Erythroblast (primary cell): ENCODE results near the gene NHS.

Experiments used
- DNase-seq, 2 experiments: peaks; one replicate each; lab custom pipeline; 2025; lab: John Stamatoyannopoulos, UW
- GATA1 ChIP-seq: IDR thresholded peaks from 2 replicates; pipeline ENCODE4 v1.6.1; 2011; ENCODE audit warnings: low read depth, mild to moderate bottlenecking, control low read depth, low read length, moderate library complexity
- POLR2A ChIP-seq: IDR thresholded peaks from 2 replicates; pipeline ENCODE4 v1.6.1; 2011; ENCODE audit warnings: mild to moderate bottlenecking, low read length

NHS gene

GRCh38 chrX:17654116-17654515 lies 279.1 kb downstream of the NHS start:
- no peak for TF ChIP-seq GATA1
- TF ChIP-seq POLR2A: no peak
- no peak for DNase-seq

DNA sequence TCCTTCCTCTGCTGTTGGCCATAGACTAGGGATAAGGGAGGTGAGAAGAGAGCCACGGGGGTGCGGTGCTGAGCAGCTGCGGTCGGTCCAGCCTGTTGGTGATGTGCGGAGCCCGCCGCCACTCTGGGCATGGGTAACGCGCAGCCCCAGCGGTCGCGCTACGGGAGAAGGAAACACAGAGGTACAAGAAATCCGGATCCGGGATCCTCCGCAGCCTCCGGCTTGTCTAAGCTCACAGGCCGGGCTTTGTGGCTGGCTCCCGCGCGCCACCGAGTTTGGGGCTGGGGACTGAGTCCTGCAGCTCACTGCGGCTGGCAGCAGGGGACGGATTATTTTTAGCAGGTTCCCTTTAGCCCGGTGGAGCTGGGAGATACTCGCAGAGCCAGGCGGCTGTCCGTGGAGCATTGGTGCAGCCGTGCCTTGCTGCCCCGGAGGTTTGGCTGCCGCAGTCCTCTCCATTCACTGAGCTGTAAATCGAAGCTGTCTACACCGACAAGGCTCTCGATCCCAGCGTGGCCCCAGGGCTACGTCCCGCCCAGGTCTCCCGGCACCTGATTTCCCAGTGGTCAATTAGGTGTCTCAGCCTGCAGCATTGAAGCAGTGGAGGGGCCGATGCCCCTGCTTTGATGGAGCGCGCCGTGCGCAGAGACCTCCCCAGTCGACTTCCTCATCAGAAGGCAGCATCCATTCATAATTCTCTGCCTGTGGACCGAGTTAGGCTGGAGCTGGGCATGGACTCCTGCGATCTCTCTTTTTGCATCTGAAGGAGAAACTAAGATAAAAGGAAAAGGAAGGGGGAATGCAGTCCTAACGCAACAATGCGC lies 280.4 kb downstream of the NHS start:
- TF ChIP-seq GATA1 (no peak), POLR2A (no peak)
- no peak for DNase-seq

- TF ChIP-seq GATA1: no peak
- TF ChIP-seq POLR2A: no peak
- no peak for DNase-seq
Observed at GRCh38 chrX:17656035-17656418, 281.0 kb downstream of the NHS start.

- no peak for DNase-seq
- no peak for TF ChIP-seq POLR2A
- no peak for TF ChIP-seq GATA1
Observed at GRCh38 chrX:17656556-17656955, 281.6 kb downstream of the NHS start.

- DNase-seq: no peak
- TF ChIP-seq POLR2A (no peak), GATA1 (no peak)
Observed at GRCh38 chrX:17662391-17662790, 287.4 kb downstream of the NHS start.

DNA sequence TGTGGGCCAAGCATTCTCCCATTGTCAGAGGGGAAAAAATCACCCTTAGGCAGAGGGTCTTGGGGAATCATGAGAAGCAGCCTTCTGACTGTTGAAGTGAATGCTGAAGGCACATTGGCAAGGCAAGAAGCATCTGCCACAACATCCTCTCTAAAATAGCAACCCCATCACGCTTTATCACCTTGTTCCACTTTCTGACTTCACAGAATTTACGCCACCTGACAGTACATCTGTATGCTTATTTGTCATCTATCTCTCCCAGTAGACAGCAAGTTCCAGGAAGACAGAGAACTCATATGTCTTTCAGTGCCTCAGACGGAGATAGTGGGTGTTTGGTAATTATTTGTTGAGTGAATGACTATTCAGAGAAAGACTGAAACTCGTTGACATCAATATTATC lies 293.9 kb downstream of the NHS start:
- DNase-seq: no peak
- TF ChIP-seq POLR2A (no peak), GATA1 (no peak)

GRCh38 chrX:17669458-17669857 lies 294.5 kb downstream of the NHS start:
- TF ChIP-seq GATA1 (no peak), POLR2A (no peak)
- no peak for DNase-seq

DNA sequence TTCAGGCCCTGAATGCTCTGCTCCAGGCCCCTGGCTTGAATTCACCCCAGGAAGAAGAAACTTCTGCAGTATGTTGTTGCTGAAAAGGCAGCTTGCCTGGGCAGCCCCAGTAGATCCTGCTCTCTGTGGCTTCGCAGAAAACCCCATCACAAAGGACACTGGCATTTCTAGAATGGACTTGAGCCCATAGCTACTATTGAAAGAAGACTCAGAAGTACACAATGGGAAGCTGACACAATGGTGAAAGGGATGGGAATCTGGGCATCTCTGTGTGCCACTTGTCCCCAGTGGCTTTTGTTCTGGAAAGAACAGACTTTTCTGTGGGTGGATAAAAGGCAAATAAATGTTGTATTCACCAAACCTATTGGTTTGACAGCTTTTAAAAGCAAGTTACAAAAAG lies 294.9 kb downstream of the NHS start:
- no peak for DNase-seq
- TF ChIP-seq GATA1: no peak
- TF ChIP-seq POLR2A: no peak

GRCh38 chrX:17670874-17671273 lies 295.9 kb downstream of the NHS start:
- DNase-seq: no peak
- TF ChIP-seq GATA1 (no peak), POLR2A (no peak)

DNA sequence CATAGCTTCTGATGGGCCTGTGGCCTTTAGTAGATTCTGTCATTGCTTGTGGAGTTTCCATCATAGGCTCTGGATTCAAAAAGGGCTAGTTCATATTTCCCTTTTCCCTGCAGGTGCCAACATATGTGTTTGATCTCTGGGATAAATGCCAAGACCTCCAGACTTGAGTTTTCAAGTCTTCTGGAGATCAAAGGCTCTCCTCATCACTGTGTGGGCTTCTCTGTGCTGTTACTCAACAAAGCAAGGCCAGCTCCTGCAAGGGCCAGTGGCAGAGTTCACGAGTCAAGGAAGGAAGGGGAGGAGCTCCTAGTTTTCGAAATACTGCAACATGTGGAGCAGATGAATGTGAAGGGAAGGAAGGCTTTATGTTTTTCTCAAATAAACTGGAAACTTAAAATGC lies 299.6 kb downstream of the NHS start:
- DNase-seq: no peak
- no peak for TF ChIP-seq GATA1
- no peak for TF ChIP-seq POLR2A

GRCh38 chrX:17679261-17679660 lies 304.3 kb downstream of the NHS start:
- no peak for DNase-seq
- TF ChIP-seq GATA1: no peak
- TF ChIP-seq POLR2A: no peak

DNA sequence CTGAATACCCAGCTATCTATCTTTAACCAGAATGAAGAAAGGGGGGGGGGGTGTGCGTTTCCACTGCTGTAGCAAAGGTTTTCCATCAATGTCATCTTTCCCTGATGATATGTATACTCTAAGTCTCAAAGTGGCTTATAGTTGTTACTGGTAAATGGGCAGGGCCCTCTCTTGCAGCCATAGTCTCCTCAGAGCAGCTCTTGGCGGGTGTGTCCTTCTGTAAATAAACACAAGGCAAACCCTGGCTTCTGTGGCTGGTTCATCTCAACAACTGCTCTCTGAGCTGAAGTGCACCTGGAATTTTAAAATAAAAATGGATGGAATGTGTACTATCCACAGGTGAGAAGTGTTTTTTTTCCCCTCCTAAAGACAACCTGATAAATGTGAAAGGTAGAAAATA lies 304.8 kb downstream of the NHS start:
- no peak for DNase-seq
- TF ChIP-seq POLR2A (no peak), GATA1 (no peak)

- no peak for DNase-seq
Observed at GRCh38 chrX:17680732-17681413, 305.9 kb downstream of the NHS start.

GRCh38 chrX:17682259-17682658 lies 307.3 kb downstream of the NHS start:
- no peak for TF ChIP-seq POLR2A
- TF ChIP-seq GATA1: no peak

More at GRCh38 chrX:17680732-17681413, 305.9 kb downstream of the NHS start:
- TF ChIP-seq POLR2A (no peak), GATA1 (no peak)

GRCh38 chrX:17685026-17685425 lies 310.0 kb downstream of the NHS start:
- no peak for DNase-seq

More at GRCh38 chrX:17682259-17682658, 307.3 kb downstream of the NHS start:
- DNase-seq: no peak

More at GRCh38 chrX:17685026-17685425, 310.0 kb downstream of the NHS start:
- TF ChIP-seq POLR2A: no peak
- TF ChIP-seq GATA1: no peak
